HPDE6-E6E7 (cell line): Measurements from ENCODE around the gene MYL9.
"Not testable (repeated sequence)": the region's sequence is repeated elsewhere in the genome, so short reads cannot be mapped to it uniquely, and the experiment has no call there.

ENCODE experiments used
- DNase-seq: peaks from one replicate; pipeline ENCODE4 v3.0.0; 2011; ENCODE audit warnings: missing footprints; ENCODE audit errors: extremely low spot score

MYL9 gene

DNA sequence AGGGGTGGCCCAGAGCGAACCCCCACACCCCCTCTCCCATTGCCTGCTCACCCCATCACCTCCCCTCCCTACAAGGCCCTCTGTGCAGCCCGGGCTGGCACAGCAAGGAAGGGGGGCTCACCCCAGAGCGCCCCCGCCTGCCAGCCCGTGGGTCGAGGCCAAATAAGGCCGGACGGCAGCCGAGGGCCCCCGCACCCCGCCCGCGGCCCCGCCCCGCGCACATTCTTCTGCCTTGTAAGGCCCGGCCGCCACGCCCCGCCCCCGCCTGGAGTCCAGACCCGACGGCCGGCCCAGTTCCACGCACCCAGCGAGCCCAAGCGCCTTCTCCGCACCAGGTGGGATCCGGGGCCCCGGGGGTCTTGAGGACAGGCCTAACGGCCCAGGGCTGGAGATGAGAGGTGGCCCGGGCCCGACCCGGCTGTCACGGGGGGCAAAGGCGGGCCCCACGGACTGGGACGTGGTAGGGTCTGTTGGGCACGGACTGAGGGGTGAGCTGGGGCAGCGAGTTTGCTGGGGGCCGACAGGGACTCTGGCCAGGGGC lies at the start of gene MYL9:
Gene MYL9, plus strand, starts transcription at position 293 of the 541 bp plus-strand sequence. CDS start 3,366 bp downstream, outside the sequence.
- peak; percentile 72 for DNase-seq

DNA sequence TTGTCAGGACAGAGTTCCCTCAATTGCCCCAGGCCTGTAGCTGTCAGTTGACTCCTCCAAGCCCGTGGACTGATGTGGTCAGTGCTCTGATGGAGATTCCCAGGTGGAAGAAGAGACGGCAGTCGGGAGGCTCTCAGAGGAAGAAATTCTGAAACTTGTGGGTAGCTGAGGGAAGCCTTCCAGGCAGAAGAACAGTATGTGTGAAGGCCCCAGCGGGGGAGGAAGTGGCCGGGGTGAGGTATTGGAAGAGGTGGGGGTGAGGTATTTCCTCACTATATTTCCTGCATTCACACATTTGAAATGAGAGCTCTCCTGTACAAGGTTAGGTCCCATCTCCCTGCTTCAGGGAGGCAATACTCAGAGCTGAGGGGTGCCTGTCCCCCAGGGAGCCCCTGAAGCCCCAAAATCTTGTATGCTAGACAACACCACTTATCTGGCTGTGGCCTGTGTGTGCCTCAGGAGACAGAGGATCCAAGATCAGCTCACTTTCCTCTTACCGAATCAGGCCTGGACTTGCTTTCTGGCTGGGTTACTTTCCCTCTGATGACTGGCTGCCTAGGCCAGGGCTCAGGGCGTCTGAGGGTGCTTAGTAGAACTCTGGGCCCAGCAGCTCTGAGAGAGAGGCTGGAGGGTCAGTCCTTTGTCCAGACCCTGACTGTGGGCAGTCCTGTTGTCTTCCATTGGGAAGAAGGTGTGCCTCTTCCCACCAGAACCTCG lies 49.3 kb upstream of the MYL9 start:
- DNase-seq = peak; percentile 88

DNA sequence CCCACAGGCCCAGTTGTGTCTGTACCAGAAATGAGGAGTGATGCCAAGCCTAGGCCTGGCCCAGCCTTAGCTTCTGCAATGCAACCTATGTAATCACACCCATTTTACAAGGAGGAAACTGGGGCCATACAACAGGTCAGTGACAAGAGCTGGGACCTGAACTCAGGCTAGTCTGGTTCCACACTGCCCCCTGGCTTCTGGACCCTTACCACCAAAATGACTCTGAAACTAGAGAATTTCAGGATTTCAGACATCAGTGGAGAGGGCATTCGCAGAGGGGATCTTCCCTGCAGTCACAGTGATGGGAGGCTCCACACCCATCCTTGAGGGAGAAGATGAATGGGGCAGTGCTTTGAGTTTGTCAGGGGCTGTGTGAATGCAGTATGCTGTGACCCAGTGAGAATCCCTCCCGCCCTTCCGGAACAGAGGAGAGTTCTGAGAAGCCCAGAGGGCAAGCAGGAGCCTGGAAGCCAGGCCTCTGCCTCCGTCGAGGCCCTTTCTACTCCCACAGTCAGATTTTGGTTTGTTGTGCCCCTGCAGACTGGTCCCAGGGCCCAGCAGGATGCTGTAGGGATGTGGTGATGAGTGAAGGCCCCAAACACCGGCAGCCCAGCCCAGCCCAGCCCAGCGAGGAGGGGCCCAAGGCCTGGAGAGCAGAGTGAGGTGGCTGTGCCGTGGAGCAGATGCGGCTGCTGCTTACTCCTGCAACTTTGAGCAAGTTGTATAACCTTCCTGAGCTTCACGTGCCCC lies 48.1 kb upstream of the MYL9 start:
- no peak for DNase-seq

DNA sequence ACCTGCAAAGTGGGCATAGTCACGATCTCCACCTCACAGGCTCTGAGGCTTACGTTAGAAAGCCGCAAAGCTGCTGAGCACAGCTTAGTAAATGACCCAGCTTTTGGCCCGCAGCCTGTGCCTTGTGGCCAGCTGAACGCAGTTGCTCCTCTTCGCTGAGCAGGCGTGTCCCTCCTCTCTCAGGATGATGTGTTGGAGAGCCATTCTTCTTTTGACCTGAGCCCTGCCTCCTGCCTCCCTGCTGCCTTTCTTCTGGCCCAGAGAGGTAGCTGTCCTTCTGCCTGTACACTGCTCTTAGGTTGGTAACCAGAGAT lies 47.6 kb upstream of the MYL9 start:
- no peak for DNase-seq

DNA sequence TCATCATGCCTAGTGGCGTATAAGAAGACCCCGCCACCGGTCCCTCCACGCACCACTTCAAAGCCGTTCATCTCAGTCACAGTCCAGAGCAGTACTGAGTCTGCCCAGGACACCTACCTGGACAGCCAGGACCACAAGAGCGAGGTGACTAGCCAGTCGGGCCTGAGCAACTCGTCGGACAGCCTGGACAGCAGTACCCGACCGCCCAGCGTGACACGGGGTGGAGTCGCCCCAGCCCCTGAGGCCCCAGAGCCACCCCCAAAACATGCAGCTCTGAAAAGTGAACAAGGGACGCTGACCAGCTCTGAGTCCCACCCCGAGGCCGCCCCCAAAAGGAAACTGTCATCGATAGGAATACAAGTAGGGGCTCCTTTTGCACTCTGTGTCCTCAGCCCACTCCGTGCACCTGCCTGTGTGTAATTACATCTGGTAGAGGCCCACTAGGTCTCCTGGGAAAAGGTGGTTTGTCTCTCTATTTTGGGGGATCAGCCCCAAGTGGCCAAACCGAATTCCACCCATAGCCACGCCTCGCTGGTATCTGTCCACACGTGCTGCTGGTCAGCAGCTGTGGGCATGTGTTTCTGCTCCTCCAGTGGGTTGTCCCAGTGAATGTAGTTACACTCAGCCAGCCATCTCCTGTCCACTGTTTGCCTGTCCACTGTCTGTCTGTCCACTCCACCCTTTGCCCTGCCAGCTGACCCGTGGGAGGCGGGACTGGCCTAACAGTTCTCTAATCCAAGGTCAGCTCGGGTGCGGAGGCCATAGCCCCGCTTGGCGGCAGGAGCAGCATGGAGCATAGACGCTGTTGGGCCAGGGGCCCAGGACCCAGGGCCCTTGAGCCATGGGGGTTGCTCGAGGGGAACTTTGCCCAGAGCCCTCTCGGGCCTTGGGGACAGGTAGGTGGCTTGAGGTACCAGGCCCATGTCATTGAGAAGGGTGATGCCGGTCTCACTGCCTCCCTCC lies 44.3 kb upstream of the MYL9 start:
- no peak for DNase-seq

DNA sequence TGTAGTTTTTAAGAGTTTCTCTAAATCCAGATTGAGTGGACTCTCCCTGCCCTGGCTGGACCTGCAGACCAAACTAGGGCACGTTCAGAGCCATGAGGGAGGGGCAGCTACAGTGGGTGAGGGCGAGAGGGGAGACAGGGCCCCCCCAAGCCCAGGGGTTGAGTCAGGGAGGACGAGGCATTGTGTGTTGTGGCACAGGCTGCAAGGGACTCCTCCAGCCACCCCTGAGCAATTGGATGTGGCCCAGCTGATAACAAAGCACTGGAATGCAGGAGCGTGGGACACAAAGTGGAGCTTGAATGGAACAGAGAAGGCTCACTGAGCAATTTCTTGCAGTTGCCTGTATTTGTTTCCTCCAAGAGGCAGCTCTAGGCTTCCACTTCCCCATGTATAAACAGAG lies 43.5 kb upstream of the MYL9 start:
- DNase-seq = no peak

- no peak for DNase-seq
Measured at GRCh38 chr20:36498386-36499179, 42.7 kb upstream of the MYL9 start.

GRCh38 chr20:36499211-36499610 lies 42.1 kb upstream of the MYL9 start:
- DNase-seq = no peak

DNA sequence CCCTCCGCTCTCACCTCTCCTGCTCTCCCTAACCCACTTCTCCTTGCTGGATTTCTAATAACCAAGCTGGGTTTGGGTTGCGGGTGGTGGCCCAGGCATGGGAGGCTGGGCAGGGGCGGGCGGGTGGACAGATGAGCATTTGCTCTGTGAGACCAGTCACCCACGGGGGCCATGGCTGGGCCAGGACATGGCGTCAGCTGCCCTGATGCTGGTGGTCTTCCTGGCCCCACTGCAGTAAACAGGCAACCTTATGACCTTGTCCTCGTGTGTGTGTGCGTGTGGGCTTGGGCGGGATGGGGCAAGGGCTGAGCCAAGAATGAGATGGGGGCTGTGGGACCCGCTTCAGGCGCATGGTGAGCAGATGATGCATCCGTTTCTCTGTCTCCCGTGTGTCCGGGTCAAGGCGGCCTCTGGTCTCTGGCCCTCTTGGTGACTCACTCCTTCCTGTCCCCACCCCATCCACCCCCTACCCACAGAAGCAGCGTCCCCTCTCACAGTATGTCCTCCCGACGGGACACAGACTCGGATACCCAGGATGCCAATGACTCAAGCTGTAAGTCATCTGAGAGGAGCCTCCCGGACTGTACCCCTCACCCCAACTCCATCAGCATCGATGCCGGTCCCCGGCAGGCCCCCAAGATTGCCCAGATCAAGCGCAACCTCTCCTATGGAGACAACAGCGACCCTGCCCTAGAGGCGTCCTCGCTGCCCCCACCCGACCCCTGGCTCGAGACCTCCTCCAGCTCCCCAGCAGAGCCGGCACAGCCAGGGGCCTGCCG lies 41.4 kb upstream of the MYL9 start:
- DNase-seq = no peak

- DNase-seq = no peak
Measured at GRCh38 chr20:36501367-36502006, 39.8 kb upstream of the MYL9 start.

- no peak for DNase-seq
Measured at GRCh38 chr20:36504295-36504694, 37.0 kb upstream of the MYL9 start.

- no peak for DNase-seq
Measured at GRCh38 chr20:36506253-36506652, 35.1 kb upstream of the MYL9 start.

DNA sequence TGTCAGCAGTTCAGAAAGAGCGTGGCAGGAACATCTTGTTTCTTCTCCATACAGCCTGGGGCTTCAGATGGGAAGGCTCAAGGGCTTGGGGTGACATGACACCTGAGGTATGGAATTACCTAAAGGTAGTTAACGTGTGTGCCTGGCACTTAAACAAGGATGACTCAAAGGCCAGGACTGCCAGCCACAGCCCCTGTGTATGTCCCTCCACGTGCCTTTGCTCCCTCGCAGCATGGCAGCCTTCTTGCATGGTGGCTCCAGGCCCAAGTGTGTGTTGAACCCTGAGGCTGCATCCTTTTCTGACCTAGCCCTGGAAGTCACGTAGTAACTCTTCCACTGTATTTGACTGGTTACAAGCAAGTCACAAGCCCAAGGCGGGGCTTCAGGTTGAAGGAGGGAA lies 33.6 kb upstream of the MYL9 start:
- DNase-seq = no peak

GRCh38 chr20:36519012-36519719 lies 22.2 kb upstream of the MYL9 start:
- no peak for DNase-seq

DNA sequence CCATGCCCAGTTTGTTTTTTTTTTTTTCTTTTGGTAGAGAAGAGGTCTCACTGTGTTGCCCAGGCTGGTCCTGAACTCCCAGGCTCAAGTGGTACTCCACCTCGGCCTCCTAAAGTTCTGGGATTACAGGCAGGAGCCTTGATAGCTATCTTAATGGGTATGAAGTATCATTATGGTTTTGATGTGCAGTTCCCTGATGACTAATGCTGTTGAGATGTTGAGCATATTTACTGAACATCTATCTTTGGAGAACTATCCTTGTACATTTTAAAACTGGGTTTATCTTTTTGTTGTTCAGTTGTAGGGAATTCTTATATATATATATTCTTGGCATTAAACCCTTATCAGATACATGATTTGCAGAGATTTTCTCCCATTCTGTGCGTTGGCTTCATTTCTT lies 21.4 kb upstream of the MYL9 start:
- DNase-seq = no peak

DNA sequence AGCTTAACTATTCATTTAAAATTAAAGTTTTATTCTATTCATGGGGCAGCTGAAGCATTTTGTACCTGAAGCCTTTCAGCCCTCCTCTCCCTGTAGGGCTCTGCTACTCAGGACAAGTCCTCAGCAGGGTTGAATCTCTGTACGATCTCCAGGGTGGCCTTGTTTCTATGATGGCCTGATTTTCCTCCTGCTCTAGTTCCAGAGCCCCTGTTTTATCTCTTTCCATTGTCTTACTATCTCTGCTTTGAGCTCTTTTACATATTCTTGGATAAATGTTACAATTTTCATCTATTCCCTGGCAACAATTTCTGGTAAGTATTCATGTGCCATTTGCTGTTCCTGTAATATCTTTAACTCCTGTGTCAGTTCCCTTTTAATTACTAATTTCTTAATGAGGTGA lies 19.8 kb upstream of the MYL9 start:
- DNase-seq = no peak

GRCh38 chr20:36522412-36522811 lies 18.9 kb upstream of the MYL9 start:
- DNase-seq = not testable (repeated sequence)

DNA sequence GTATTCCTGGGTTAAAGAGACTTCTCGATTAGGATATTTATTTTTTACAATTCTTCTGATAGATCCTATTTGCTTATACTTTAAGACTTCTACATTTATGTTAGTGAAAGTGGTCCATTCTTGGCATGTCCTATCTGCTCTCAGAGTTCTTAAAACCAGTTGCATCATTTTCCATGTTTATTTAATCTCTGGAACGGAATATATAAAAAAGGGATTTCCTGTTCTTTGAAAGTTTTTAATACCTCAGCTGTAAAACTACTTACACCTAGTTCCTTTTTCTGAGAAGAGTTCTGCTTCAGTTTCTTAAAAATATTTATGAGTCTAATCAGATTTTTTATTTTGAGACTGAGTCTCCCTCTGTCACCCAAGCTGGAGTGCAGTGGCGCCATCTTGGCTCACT lies 18.0 kb upstream of the MYL9 start:
- DNase-seq = no peak

- DNase-seq = no peak
Measured at GRCh38 chr20:36525620-36526365, 15.5 kb upstream of the MYL9 start.
